HEK293 (cell line): Measurements from ENCODE around the gene SHC3.

ENCODE experiments used
- EGR2 ChIP-seq: fragments of 450-650 bp; formaldehyde crosslinking; IDR thresholded peaks from 2 replicates; pipeline ENCODE4 v1.5.1; 2016; ENCODE audit warnings: low read depth, missing biosample characterization, missing genetic modification characterization
- MYNN ChIP-seq: fragments of 450-650 bp; formaldehyde crosslinking; IDR thresholded peaks from 2 replicates; pipeline ENCODE4 v1.5.1; 2016; ENCODE audit warnings: missing biosample characterization, missing genetic modification characterization, borderline replicate concordance
- SP2 ChIP-seq: fragments of 450-650 bp; formaldehyde crosslinking; IDR thresholded peaks from 2 replicates; pipeline ENCODE4 v1.5.1; 2016; ENCODE audit warnings: missing biosample characterization, missing genetic modification characterization
- ZNF140 ChIP-seq: fragments of 450-650 bp; formaldehyde crosslinking; IDR thresholded peaks from 2 replicates; pipeline ENCODE4 v1.5.1; 2016; ENCODE audit warnings: missing biosample characterization, missing genetic modification characterization
- ZNF274 ChIP-seq, 2 experiments: fragments of 200-500 bp in 1 of 2; fragments of 450-650 bp in 1 of 2; sonication (Bioruptor generic) in 1 of 2; formaldehyde crosslinking in 1 of 2; IDR thresholded peaks; 2 replicates each; pipeline versions ENCODE4 v1.5.1 to v1.6.1; 2014 to 2016; ENCODE audit warnings: borderline replicate concordance in 1 of 2, inconsistent platforms in 1 of 2, low read length in 1 of 2, missing biosample characterization in 1 of 2, missing genetic modification characterization in 1 of 2
- ZNF335 ChIP-seq: fragments of 450-650 bp; formaldehyde crosslinking; conservative IDR thresholded peaks from 2 replicates; pipeline ENCODE4 v1.5.1; 2016; ENCODE audit warnings: missing biosample characterization, missing genetic modification characterization
- ZNF830 ChIP-seq: fragments of 450-650 bp; IDR thresholded peaks from 2 replicates; pipeline ENCODE4 v1.5.0; 2018; ENCODE audit warnings: missing biosample characterization, missing genetic modification characterization, low read depth, mild to moderate bottlenecking, moderate library complexity
- TF ChIP-seq, protein P1 (sequence below): fragments of 450-650 bp; formaldehyde crosslinking; IDR thresholded peaks from 2 replicates; pipeline ENCODE4 v1.5.1; 2016; ENCODE audit warnings: missing biosample characterization, missing genetic modification characterization
- TF ChIP-seq, protein P2 (sequence below): fragments of 450-650 bp; formaldehyde crosslinking; IDR thresholded peaks from 2 replicates; pipeline ENCODE4 v1.5.1; 2016; ENCODE audit warnings: missing biosample characterization, missing genetic modification characterization
- TF ChIP-seq, protein P3 (sequence below): fragments of 450-650 bp; formaldehyde crosslinking; IDR thresholded peaks from 2 replicates; pipeline ENCODE4 v1.5.1; 2016; ENCODE audit warnings: missing biosample characterization, missing genetic modification characterization

DNA sequence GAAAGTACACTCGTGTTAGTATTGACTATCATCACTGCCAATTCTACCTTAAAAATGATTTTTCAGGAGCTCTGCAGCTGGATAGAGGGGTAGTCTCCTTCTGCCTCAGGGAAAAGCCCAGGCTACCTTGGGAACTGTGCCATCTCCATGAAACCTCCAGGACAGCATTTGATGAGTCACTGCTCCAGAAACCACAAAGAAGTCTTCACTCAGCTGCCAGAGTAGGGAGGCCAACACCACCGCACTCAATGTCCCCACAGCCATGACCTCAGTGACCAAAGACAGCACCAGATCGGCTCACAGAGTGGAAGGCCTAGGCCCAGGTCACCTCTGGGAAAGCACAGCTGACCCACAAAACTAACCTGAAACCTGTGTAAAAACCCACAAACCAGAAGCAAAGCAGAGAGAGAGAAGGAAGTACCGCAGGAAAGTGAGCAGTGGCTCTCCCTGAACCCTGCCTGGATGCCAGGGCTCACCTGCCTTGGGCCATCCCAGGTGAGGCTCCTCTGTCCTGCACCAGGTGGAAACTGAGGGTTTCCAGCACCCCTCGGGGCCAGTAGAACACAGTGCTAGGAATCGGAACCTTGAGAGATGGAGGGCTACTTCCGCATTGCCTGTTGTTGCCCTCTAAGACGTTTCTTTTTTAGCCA is 157.3 kb downstream of the SHC3 start:
- no peak for TF ChIP-seq ZNF140 (tag by site-specific recombination)
- TF ChIP-seq, protein P1, sequence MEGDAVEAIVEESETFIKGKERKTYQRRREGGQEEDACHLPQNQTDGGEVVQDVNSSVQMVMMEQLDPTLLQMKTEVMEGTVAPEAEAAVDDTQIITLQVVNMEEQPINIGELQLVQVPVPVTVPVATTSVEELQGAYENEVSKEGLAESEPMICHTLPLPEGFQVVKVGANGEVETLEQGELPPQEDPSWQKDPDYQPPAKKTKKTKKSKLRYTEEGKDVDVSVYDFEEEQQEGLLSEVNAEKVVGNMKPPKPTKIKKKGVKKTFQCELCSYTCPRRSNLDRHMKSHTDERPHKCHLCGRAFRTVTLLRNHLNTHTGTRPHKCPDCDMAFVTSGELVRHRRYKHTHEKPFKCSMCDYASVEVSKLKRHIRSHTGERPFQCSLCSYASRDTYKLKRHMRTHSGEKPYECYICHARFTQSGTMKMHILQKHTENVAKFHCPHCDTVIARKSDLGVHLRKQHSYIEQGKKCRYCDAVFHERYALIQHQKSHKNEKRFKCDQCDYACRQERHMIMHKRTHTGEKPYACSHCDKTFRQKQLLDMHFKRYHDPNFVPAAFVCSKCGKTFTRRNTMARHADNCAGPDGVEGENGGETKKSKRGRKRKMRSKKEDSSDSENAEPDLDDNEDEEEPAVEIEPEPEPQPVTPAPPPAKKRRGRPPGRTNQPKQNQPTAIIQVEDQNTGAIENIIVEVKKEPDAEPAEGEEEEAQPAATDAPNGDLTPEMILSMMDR (tag by site-specific recombination) = no peak
- TF ChIP-seq ZNF274 (IDR thresholded peaks at IDR 0.05; ENCODE audit: low read length) = no peak
- TF ChIP-seq ZNF274 (tag by site-specific recombination; IDR thresholded peaks at IDR 0.05; ENCODE audit: borderline replicate concordance) = no peak
- TF ChIP-seq, protein P2, sequence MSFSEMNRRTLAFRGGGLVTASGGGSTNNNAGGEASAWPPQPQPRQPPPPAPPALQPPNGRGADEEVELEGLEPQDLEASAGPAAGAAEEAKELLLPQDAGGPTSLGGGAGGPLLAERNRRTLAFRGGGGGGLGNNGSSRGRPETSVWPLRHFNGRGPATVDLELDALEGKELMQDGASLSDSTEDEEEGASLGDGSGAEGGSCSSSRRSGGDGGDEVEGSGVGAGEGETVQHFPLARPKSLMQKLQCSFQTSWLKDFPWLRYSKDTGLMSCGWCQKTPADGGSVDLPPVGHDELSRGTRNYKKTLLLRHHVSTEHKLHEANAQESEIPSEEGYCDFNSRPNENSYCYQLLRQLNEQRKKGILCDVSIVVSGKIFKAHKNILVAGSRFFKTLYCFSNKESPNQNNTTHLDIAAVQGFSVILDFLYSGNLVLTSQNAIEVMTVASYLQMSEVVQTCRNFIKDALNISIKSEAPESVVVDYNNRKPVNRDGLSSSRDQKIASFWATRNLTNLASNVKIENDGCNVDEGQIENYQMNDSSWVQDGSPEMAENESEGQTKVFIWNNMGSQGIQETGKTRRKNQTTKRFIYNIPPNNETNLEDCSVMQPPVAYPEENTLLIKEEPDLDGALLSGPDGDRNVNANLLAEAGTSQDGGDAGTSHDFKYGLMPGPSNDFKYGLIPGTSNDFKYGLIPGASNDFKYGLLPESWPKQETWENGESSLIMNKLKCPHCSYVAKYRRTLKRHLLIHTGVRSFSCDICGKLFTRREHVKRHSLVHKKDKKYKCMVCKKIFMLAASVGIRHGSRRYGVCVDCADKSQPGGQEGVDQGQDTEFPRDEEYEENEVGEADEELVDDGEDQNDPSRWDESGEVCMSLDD = no peak
- TF ChIP-seq MYNN = no peak
- TF ChIP-seq ZNF830 (tag by site-specific recombination) = no peak
- TF ChIP-seq EGR2 (tag by site-specific recombination) = no peak
- TF ChIP-seq SP2 (tag by site-specific recombination) = no peak
- TF ChIP-seq ZNF335 = no peak
- TF ChIP-seq, protein P3, sequence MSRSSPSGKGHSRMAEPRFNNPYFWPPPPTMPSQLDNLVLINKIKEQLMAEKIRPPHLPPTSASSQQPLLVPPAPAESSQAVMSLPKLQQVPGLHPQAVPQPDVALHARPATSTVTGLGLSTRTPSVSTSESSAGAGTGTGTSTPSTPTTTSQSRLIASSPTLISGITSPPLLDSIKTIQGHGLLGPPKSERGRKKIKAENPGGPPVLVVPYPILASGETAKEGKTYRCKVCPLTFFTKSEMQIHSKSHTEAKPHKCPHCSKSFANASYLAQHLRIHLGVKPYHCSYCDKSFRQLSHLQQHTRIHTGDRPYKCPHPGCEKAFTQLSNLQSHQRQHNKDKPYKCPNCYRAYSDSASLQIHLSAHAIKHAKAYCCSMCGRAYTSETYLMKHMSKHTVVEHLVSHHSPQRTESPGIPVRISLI (tag by site-specific recombination) = no peak
